Measurements from ENCODE around the gene CFAP46.
A peak's percentile ranks its signal among the peaks of the same experiment; 100 is the strongest.
"Not testable (repeated sequence)": the region's sequence is repeated elsewhere in the genome, so short reads cannot be mapped to it uniquely, and the experiment has no call there.

CFAP46 gene

DNA sequence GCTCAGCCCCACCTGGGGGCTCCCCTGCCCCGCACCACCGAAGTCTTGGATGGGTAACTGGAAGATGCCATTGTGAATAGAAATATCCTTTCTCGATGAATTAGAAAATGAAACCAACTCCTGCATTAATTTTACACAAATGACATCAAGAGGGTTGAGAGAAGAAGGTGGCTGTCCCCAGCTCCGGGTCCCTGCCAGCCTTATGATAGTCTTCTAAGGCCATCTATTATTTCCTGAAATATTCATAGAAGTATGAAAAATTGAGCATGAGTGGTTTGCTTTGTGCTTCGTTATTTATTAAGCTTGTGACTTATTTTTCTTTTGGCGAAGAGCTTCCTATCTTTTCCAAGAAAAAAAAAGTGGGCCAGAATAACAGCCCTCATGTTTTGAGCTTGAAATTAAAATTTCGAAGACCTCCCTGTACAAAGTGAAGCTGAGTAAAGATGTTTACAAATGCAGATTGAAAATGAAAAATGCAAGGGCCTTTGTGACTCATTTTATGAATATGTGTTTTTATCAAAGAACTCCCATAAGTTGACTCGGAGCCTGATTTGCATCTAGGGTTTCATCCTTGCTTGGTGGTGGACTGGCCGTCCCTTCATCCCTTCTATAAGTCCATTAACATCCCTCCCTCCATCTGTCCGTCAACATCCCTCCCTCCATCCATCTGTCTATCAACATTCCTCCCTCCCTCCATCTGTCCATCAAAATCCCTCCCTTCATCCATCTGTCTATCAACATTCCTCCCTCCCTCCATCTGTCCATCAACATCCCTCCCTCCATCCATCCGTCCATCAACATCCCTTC, 20.5 kb upstream of the CFAP46 start:
- no peak for DNase-seq (ENCODE audit: low spot score)

DNA sequence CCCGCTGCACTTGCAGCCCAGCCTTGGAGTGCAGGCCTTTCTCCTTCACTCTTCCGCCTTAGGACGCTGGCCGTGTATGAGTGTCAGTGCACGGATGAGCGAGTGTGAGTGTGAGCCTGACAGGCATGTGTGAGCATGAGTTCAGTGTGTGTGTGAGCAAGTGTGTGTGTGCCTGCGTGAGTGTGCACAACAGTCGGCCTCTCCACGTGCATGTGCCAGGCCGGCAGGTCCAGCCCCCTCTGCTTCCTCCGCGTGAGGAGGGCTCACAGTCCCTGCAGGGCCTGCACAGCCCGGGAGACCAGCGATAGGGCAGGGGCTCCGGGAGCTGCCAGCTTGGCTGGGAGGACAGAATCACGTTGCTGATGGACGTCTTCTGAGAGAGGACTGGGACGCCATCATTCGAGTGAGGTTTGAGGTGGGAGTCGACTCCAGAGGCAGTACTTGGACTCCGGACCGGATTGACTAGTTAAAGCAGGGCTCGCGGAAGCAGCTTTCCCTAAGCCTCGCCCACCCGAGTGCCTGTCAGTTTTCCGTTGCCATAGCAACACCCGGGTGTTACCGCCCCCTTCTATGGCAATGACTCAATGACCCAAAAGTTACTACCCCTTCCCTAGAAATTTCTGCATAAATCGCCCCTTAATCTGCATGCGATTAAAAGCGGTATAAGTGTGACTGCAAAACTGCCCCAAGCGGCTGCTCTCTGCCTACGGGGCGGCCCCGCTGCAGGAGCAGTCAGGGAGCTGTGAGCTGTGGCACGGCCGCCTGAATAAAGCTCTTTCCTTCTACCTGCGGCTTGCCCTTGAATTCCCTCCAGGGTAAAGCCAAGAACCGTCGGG, 19.6 kb upstream of the CFAP46 start:
- DNase-seq (ENCODE audit: low spot score) = peak; percentile 87

GRCh38 chr10:132961420-132961786, 19.0 kb upstream of the CFAP46 start:
- DNase-seq (ENCODE audit: low spot score) = no peak

DNA sequence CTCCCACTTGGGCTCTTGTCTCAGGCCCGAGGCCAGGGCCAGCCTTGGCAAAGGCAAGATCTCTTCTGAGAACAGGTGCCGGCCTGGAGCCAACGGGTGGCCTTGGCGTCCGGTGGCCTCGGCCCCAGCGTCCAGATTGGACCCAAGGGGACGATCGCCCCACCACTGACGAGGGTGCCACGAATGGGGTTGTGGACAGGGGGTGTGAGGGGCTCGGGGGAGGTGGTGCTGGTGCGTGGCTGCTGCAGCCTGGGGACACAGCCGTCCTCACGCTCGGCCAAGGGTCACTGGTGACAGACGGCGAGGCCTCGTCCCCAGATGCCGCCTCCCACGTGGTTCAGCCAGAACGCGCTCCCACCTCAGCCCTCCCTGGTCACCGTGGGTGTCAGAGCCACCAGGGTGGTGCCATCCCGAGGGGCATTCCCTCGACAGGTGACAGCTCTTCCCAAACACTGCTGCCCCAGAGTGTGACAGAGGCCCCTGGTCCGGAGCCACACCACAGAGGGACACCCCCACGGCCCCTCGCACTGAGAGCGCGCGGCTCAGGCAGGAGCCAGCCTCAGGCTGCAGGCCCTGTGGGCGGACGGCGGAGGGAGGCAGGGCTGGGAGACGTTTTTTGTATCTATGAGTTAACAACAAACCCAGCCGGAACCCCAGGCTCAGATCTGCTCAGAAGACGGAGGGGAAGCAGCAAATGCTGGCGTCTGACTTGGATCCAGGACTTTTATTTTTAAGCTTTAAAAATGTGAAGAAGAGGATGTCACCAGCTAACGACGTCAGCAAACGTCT, 18.5 kb upstream of the CFAP46 start:
- DNase-seq (ENCODE audit: low spot score) = no peak

GRCh38 chr10:132960071-132960472, 17.7 kb upstream of the CFAP46 start:
- DNase-seq (ENCODE audit: low spot score) = no peak

DNA sequence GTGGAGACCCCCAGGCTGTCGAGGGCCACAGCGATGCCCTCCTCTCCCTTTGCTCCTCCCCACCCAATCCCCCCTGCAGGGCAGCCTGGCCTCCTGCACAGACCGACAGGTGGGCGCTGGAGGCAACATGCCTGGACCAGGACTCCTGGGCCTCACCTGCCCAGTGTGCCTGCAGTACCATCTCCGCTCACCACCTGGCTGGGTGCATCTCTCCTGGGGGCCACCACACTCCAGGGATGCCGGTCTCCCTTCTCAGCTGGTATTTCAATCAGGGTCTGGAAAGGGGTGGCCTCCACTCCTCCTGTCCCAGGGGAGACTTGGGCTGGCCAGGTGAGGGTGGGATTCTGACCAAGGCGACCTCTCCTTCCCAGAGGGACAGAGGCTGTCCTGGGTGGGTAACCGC, 17.2 kb upstream of the CFAP46 start:
- DNase-seq (ENCODE audit: low spot score) = no peak

- DNase-seq (ENCODE audit: low spot score) = no peak
These were observed 16.7 kb upstream of the CFAP46 start for GRCh38 chr10:132958883-132959558.

DNA sequence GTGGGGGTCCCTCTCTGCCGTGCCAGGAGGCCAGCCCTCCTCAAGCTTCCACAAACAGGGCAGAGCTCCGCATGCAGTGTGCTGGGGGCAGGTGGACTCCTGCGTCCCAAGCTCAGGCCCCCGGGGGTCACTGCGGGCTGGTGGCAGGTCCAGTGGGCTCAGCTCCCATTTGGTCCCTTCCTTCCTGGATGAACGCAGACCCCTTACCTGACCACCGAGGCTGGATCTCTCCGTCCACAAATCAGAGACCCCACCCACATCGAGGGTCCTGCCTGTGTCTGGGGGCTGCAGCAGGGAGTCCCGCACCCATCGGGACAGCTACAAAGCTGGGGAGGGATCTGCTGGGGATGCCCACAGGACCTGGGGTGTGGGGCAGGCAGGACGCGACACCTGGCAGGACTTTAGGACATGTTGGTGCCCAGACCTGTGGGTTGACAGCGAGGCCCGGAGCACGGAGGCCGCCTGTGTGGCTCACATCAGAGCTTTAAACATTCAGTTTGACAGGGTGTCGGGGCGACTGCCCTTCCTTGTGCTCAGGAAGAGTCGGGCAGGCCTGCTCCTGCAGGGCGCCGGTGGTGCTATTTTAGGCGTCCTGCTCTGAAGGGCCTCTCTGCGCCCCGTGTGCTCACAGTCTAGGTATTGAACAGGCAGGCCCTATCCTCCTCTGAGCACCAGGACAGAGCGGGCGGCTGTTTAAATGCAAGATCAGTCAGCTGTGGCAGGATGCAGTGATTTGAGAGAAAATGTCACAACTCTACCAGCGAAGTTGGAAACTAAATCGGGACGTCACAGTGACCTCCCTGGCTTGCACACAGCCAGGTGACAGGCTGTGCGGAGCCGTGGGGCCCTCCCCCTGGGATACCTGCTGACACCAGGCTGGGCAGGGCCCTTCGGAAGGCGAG, 15.9 kb upstream of the CFAP46 start:
- peak; percentile 6 for DNase-seq (ENCODE audit: low spot score)

DNA sequence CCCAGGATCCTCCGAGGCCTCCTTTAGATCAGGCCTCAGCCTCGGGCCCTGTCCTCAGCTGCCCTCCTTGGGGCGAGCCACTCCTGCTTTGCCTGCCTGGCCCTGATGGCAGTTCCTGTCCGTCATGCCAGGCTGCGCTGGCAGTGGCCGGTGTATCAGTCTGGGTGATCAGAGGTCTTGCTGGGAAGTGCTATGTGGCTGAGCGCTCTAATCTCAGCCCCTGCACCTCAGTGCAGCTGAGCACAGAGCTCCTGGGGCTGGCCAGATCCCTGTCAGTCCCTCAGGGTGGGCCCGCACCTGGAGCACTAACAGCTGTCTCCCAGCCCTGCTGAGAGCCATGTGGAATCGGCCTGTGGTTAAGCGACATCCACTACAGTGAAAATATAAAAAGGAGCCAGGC, 14.8 kb upstream of the CFAP46 start:
- DNase-seq (ENCODE audit: low spot score) = no peak

DNA sequence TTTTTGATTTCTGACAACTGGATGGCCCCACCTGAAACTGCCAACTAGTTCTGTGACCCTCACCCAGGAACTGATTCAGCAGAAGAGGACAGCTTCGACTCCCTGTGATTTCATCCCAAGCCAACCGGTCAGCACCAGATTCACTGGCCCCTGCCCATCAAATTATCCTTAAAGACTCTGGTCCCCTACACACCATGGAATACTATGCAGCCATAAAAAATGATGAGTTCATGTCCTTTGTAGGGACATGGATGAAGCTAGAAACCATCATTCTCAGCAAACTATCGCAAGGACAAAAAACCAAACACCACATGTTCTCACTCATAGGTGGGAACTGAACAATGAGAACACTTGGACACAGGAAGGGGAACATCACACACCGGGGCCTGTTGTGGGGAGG, 13.9 kb upstream of the CFAP46 start:
- DNase-seq (ENCODE audit: low spot score) = not testable (repeated sequence)

DNA sequence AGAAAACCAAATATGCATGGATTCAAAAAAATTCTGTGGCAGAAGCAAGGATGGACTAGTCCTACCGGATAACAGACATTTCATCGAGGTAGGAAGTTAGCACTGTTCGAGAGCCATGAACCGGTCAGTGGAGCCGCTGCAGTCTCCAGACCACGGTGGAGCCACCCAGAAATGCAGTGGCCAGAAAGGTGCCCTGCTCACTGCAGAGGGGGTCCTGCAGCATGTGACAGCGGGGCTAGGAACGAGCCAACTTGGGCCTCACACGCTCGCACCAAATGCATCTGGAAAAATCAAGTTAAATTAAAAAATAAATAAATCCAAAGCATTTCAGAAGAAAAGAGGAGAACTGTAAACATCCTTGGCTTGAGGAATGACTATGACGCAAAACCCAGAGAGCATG, 13.1 kb upstream of the CFAP46 start:
- no peak for DNase-seq (ENCODE audit: low spot score)

DNA sequence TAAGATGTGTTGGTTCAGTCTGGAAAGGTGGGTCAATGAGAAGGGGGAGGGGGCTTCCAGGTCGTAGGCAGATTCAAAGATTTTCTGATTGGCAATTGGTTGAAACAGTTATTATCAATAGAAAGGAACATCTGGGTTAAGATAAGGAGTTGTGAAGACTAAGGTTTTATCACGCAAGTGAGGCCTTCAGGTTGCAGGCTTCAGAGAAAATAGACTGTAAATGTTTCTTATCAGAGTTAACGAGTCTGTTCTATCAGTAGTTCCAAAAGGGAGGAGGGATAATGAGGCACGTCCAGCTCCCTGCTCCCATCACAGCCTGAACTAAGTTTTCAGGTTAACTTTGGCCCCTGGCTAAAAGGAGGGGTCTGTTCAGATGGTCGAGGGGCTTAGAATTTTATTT, 11.1 kb upstream of the CFAP46 start:
- no peak for DNase-seq (ENCODE audit: low spot score)

GRCh38 chr10:132951926-132952325, 9.6 kb upstream of the CFAP46 start:
- no peak for DNase-seq (ENCODE audit: low spot score)

GRCh38 chr10:132948351-132948750, 6.0 kb upstream of the CFAP46 start:
- no peak for DNase-seq (ENCODE audit: low spot score)

- DNase-seq (ENCODE audit: low spot score) = no peak
These were observed 5.5 kb upstream of the CFAP46 start for GRCh38 chr10:132947843-132948242.

DNA sequence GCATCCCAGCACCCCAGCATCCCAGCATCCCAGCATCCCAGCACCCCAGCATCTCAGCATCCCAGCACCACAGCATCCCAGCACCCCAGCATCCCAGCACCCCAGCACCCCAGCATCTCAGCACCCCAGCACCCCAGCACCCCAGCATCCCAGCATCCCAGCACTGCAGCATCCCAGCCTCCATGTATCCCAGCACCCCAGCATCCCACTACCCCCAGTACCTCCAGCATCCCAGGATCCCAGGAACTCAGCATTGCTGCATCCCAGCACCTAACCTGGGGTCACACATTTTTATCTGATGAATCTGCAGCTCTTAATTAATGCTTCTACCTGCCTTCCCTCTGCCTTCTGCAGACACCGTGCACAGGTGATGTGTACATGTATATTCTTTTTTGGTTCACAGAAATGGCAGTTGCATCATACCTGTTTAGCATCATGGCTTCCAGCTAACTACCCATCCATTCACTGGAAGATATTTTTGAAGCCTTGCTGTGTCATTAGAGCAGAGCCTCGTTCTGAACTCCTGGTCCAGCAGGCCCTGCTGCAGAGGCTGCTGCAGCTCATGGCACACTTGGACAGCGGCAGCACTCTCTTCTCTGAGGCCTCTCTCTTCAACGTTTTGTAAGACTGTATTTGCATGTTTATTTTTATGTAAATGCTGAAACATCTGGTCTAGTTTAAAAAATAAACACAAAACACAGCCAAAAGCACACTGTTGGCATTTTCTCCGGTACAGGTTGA, 4.6 kb upstream of the CFAP46 start:
- DNase-seq (ENCODE audit: low spot score) = no peak

GRCh38 chr10:132946311-132946710, 3.9 kb upstream of the CFAP46 start:
- no peak for DNase-seq (ENCODE audit: low spot score)

DNA sequence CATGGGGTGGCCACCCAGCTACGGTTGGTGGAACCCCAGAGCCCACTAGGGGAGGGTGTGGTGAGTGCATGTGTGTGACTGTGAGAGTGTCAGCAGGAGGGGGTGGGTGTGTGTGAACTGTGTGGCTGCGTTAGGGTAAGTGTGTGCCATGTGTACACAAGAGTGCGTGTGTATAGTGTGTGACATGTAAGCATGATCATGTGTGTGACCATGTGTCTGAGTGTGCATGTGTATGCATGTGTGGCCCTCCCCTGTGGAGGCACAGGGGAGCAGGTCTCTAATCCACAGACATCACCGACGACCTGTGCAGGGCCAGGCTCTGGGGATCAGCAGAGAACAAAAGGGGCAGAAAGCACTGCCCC, 3.5 kb upstream of the CFAP46 start:
- DNase-seq (ENCODE audit: low spot score) = no peak

DNA sequence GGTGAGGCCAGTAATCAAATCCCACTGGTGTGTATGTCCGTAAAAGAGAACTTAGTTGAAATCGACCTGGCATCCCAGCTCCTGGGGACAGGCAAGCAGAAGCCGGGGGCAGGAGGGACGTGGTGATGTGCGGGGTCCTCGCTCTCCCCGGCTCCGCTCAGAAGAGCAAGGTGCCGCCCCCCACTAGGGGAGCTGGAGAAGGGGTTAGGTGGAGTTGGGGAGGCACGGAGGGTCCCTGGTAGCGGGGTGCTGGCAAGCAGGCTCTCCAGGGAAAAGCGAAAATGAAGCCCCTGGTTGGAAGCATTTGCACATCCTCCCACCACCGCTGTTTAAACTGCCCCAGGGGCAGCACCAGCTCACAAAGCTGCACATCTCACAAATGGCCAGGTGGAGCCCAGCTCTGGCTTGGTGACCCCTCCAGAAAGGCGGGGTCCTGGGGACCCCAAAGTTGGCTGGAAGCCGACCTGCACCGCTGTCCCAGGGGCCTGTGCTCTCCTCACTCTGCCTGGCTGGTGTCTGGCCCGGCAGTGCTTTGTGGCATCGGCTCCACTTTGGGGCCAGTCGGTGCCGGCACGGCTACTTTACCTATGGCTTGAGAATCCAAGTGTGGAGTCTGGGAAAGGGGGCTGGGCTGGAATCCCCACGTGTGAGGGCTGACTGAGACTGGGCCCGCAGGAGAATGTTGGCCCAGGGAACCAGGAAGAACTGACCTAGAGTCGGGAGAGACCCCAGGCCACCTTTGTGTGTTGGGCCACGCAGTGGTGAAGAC, 2.9 kb upstream of the CFAP46 start:
- DNase-seq (ENCODE audit: low spot score) = no peak

- no peak for DNase-seq (ENCODE audit: low spot score)
These were observed 2.1 kb upstream of the CFAP46 start for GRCh38 chr10:132944510-132944909.
